ENCODE measurements around the gene BPIFB4. TPM values are rescaled to one million over a fixed set of nuclear protein-coding genes. Genes with fewer than 3 reads are reported as not detected.
"Not testable (repeated sequence)": the region's sequence is repeated elsewhere in the genome, so short reads cannot be mapped to it uniquely, and the experiment has no call there.

BPIFB4 gene
- total RNA-seq, 1 donor from 2014 or later = not detected

- DNase-seq (ENCODE audit: low spot score) = no peak
- H3K9me3 Mint-ChIP-seq (ENCODE audit: low read depth) = no peaks in the 10 kb centered on the region
- no peaks in the 10 kb centered on the region for H3K36me3 Mint-ChIP-seq (ENCODE audit: low read depth)
- peaks cover 23% of the 10 kb centered on the region for H3K27me3 Mint-ChIP-seq (ENCODE audit: low read depth)
- H3K4me3 Mint-ChIP-seq (ENCODE audit: unreplicated experiment) = no peak overlapping the region
- H3K27ac Mint-ChIP-seq (ENCODE audit: unreplicated experiment) = no peak overlapping the region
- TF ChIP-seq, protein P1, sequence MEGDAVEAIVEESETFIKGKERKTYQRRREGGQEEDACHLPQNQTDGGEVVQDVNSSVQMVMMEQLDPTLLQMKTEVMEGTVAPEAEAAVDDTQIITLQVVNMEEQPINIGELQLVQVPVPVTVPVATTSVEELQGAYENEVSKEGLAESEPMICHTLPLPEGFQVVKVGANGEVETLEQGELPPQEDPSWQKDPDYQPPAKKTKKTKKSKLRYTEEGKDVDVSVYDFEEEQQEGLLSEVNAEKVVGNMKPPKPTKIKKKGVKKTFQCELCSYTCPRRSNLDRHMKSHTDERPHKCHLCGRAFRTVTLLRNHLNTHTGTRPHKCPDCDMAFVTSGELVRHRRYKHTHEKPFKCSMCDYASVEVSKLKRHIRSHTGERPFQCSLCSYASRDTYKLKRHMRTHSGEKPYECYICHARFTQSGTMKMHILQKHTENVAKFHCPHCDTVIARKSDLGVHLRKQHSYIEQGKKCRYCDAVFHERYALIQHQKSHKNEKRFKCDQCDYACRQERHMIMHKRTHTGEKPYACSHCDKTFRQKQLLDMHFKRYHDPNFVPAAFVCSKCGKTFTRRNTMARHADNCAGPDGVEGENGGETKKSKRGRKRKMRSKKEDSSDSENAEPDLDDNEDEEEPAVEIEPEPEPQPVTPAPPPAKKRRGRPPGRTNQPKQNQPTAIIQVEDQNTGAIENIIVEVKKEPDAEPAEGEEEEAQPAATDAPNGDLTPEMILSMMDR (IDR thresholded peaks at IDR 0.05) = no peak
- H3K4me1 Mint-ChIP-seq (ENCODE audit: low read depth) = peaks cover 12% of the 10 kb centered on the region
These were observed 29.2 kb downstream of the BPIFB4 start for GRCh38 chr20:33108661-33109060.

- Mint-ChIP-seq H3K4me3 (ENCODE audit: unreplicated experiment) (no peak overlapping the region), H3K4me1 (ENCODE audit: low read depth) (peaks cover 8% of the 10 kb centered on the region), H3K27me3 (ENCODE audit: low read depth) (peaks cover 22% of the 10 kb centered on the region), H3K9me3 (ENCODE audit: low read depth) (no peaks in the 10 kb centered on the region), H3K36me3 (ENCODE audit: low read depth) (no peaks in the 10 kb centered on the region), H3K27ac (ENCODE audit: unreplicated experiment) (no peak overlapping the region)
- no peak for DNase-seq (ENCODE audit: low spot score)
- TF ChIP-seq, protein P1 (IDR thresholded peaks at IDR 0.05) = no peak
These were observed 30.8 kb downstream of the BPIFB4 start for GRCh38 chr20:33110147-33110825.

- TF ChIP-seq, protein P1 (IDR thresholded peaks at IDR 0.05) = no peak
- Mint-ChIP-seq H3K27ac (ENCODE audit: unreplicated experiment) (no peak overlapping the region), H3K4me3 (ENCODE audit: unreplicated experiment) (no peak overlapping the region), H3K9me3 (ENCODE audit: low read depth) (no peaks in the 10 kb centered on the region), H3K36me3 (ENCODE audit: low read depth) (no peaks in the 10 kb centered on the region), H3K27me3 (ENCODE audit: low read depth) (peaks cover 16% of the 10 kb centered on the region), H3K4me1 (ENCODE audit: low read depth) (no peaks in the 10 kb centered on the region)
- DNase-seq (ENCODE audit: low spot score) = no peak
These were observed 31.9 kb downstream of the BPIFB4 start for GRCh38 chr20:33111306-33111705.

GRCh38 chr20:33112547-33113386 lies 33.3 kb downstream of the BPIFB4 start:
- TF ChIP-seq, protein P1 (IDR thresholded peaks at IDR 0.05) = no peak
- no peaks in the 10 kb centered on the region for H3K9me3 Mint-ChIP-seq (ENCODE audit: low read depth)
- no peaks in the 10 kb centered on the region for H3K36me3 Mint-ChIP-seq (ENCODE audit: low read depth)
- DNase-seq (ENCODE audit: low spot score) = no peak
- H3K4me1 Mint-ChIP-seq (ENCODE audit: low read depth) = no peaks in the 10 kb centered on the region
- no peak overlapping the region for H3K27ac Mint-ChIP-seq (ENCODE audit: unreplicated experiment)
- no peak overlapping the region for H3K4me3 Mint-ChIP-seq (ENCODE audit: unreplicated experiment)
- H3K27me3 Mint-ChIP-seq (ENCODE audit: low read depth) = peaks cover 17% of the 10 kb centered on the region

GRCh38 chr20:33113387-33113908 lies 34.0 kb downstream of the BPIFB4 start:
- DNase-seq (ENCODE audit: low spot score) = no peak
- no peak overlapping the region for H3K27ac Mint-ChIP-seq (ENCODE audit: unreplicated experiment)
- no peaks in the 10 kb centered on the region for H3K9me3 Mint-ChIP-seq (ENCODE audit: low read depth)
- no peaks in the 10 kb centered on the region for H3K36me3 Mint-ChIP-seq (ENCODE audit: low read depth)
- TF ChIP-seq, protein P1 (IDR thresholded peaks at IDR 0.05) = no peak
- H3K4me1 Mint-ChIP-seq (ENCODE audit: low read depth) = no peaks in the 10 kb centered on the region
- H3K27me3 Mint-ChIP-seq (ENCODE audit: low read depth) = peaks cover 17% of the 10 kb centered on the region
- no peak overlapping the region for H3K4me3 Mint-ChIP-seq (ENCODE audit: unreplicated experiment)

DNA sequence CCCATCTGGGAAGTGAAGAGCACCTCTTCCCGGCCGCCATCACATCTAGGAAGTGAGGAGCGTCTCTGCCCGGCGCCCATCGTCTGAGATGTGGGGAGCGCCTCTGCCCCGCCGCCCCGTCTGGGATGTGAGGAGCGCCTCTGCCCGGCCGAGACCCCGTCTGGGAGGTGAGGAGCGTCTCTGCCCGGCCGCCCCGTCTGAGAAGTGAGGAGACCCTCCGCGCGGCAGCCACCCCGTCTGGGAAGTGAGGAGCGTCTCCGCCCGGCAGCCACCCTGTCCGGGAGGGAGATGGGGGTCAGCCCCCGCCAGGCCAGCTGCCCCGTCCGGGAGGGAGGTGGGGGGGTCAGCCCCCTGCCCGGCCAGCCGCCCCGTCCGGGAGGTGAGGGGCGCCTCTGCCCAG lies 36.1 kb downstream of the BPIFB4 start:
- not testable (repeated sequence) for H3K4me3 Mint-ChIP-seq (ENCODE audit: unreplicated experiment); H3K27ac Mint-ChIP-seq (ENCODE audit: unreplicated experiment); DNase-seq (ENCODE audit: low spot score); H3K4me1 Mint-ChIP-seq (ENCODE audit: low read depth); H3K36me3 Mint-ChIP-seq (ENCODE audit: low read depth)
- Mint-ChIP-seq H3K27me3 (ENCODE audit: low read depth) (peaks cover 17% of the 10 kb centered on the region), H3K9me3 (ENCODE audit: low read depth) (peaks cover 12% of the 10 kb centered on the region)

All from chondrocyte (in vitro differentiated cells).